HG02852 (cell line): ENCODE results near the gene LRRN2.
"Not testable (repeated sequence)": the region's sequence is repeated elsewhere in the genome, so short reads cannot be mapped to it uniquely, and the experiment has no call there.

Experiments used
- ATAC-seq: cut with Tn5 transposase; IDR thresholded peaks from one replicate; pipeline ENCODE4 v1.9.1; 2021; ENCODE audit warnings: mild to moderate bottlenecking, moderate library complexity; ENCODE audit not compliant: unreplicated experiment

The LRRN2 gene

GRCh38 chr1:204576422-204576821, 109.1 kb downstream of the LRRN2 start:
- ATAC-seq = no peak

GRCh38 chr1:204575221-204576190, 110.0 kb downstream of the LRRN2 start:
- no peak for ATAC-seq

- ATAC-seq = no peak
Observed at GRCh38 chr1:204574865-204575163, 110.7 kb downstream of the LRRN2 start.

GRCh38 chr1:204574016-204574864, 111.3 kb downstream of the LRRN2 start:
- ATAC-seq = no peak

- no peak for ATAC-seq
Observed at GRCh38 chr1:204572923-204573922, 112.3 kb downstream of the LRRN2 start.

GRCh38 chr1:204571631-204572030, 113.9 kb downstream of the LRRN2 start:
- no peak for ATAC-seq

GRCh38 chr1:204571128-204571527, 114.4 kb downstream of the LRRN2 start:
- no peak for ATAC-seq

- not testable (repeated sequence) for ATAC-seq
Observed at GRCh38 chr1:204570021-204570420, 115.5 kb downstream of the LRRN2 start.

GRCh38 chr1:204569478-204569877, 116.1 kb downstream of the LRRN2 start:
- ATAC-seq = no peak

- no peak for ATAC-seq
Observed at GRCh38 chr1:204568576-204569315, 116.8 kb downstream of the LRRN2 start.
